ENCODE data around the gene ARF1. TPM values are rescaled to one million over a fixed set of nuclear protein-coding genes. Genes with fewer than 3 reads are reported as not detected.

ARF1 gene
- total RNA-seq, result 100 to 1,000 TPM; 407 to 455 TPM
- 100 to 1,000 TPM; 267 to 347 (median 297) TPM for polyA plus RNA-seq (ENCODE audit: insufficient read length in 6 of 6)
- long read RNA-seq, donor 1, transcript ARF1-213 (5 exons, 1,972 nt), result minor isoform, 6 of 270 reads
- long read RNA-seq, donor 1, transcript ARF1-201 (5 exons, 1,888 nt), result major isoform, 201 of 270 reads
- long read RNA-seq, donor 1, partial matches to known transcripts, result 51 of 270 reads
- long read RNA-seq, donor 1, other reads (novel, unspliced or antisense), result 7 of 270 reads
- long read RNA-seq, donor 2, transcript ARF1-213 (5 exons, 1,972 nt), result minor isoform, 9 of 183 reads
- long read RNA-seq, donor 2, transcript ARF1-201 (5 exons, 1,888 nt), result major isoform, 130 of 183 reads
- long read RNA-seq, donor 2, partial matches to known transcripts, result 42 of 183 reads
- long read RNA-seq, donor 2, other reads (novel, unspliced or antisense), result 0 of 183 reads
- long read RNA-seq, donor 3, transcript ARF1-201 (5 exons, 1,888 nt), result major isoform, 106 of 134 reads
- long read RNA-seq, donor 3, transcript ARF1-213 (5 exons, 1,972 nt), result minor isoform, 5 of 134 reads
- long read RNA-seq, donor 3, partial matches to known transcripts, result 16 of 134 reads
- long read RNA-seq, donor 3, other reads (novel, unspliced or antisense), result 6 of 134 reads
- long read RNA-seq, donor 4, transcript ARF1-201 (5 exons, 1,888 nt), result major isoform, 255 of 290 reads
- long read RNA-seq, donor 4, partial matches to known transcripts, result 9 of 290 reads
- long read RNA-seq, donor 4, other reads (novel, unspliced or antisense), result 16 of 290 reads
- long read RNA-seq, donor 5, transcript ARF1-201 (5 exons, 1,888 nt), result major isoform, 128 of 173 reads
- long read RNA-seq, donor 5, transcript ARF1-213 (5 exons, 1,972 nt), result minor isoform, 9 of 173 reads
- long read RNA-seq, donor 5, partial matches to known transcripts, result 34 of 173 reads
- long read RNA-seq, donor 5, other reads (novel, unspliced or antisense), result 0 of 173 reads
- long read RNA-seq, donor 6, transcript ARF1-201 (5 exons, 1,888 nt), result major isoform, 137 of 151 reads
- long read RNA-seq, donor 6, partial matches to known transcripts, result 10 of 151 reads
- long read RNA-seq, donor 6, other reads (novel, unspliced or antisense), result 0 of 151 reads
- long read RNA-seq, donor 7, transcript ARF1-201 (5 exons, 1,888 nt), result major isoform, 79 of 123 reads
- long read RNA-seq, donor 7, partial matches to known transcripts, result 39 of 123 reads
- long read RNA-seq, donor 7, other reads (novel, unspliced or antisense), result 0 of 123 reads
- long read RNA-seq, donor 8, transcript ARF1-201 (5 exons, 1,888 nt), result major isoform, 137 of 207 reads
- long read RNA-seq, donor 8, transcript ARF1-213 (5 exons, 1,972 nt), result minor isoform, 6 of 207 reads
- long read RNA-seq, donor 8, partial matches to known transcripts, result 64 of 207 reads
- long read RNA-seq, donor 8, other reads (novel, unspliced or antisense), result 0 of 207 reads
- long read RNA-seq, donor 9, partial matches to known transcripts, result 0 of 1 reads
- long read RNA-seq, donor 9, other reads (novel, unspliced or antisense), result 0 of 1 reads
- long read RNA-seq, donor 10, transcript ARF1-213 (5 exons, 1,972 nt), result minor isoform, 5 of 341 reads
- long read RNA-seq, donor 10, transcript ARF1-201 (5 exons, 1,888 nt), result major isoform, 299 of 341 reads
- long read RNA-seq, donor 10, partial matches to known transcripts, result 21 of 341 reads
- long read RNA-seq, donor 10, other reads (novel, unspliced or antisense), result 13 of 341 reads
- long read RNA-seq, donor 11, transcript ARF1-201 (5 exons, 1,888 nt), result major isoform, 156 of 179 reads
- long read RNA-seq, donor 11, transcript ARF1-213 (5 exons, 1,972 nt), result minor isoform, 6 of 179 reads
- long read RNA-seq, donor 11, partial matches to known transcripts, result 17 of 179 reads
- long read RNA-seq, donor 11, other reads (novel, unspliced or antisense), result 0 of 179 reads
- long read RNA-seq, donor 12, transcript ARF1-213 (5 exons, 1,972 nt), result minor isoform, 13 of 174 reads
- long read RNA-seq, donor 12, transcript ARF1-201 (5 exons, 1,888 nt), result major isoform, 136 of 174 reads
- long read RNA-seq, donor 12, partial matches to known transcripts, result 24 of 174 reads
- long read RNA-seq, donor 12, other reads (novel, unspliced or antisense), result 0 of 174 reads

GRCh38 chr1:228082214-228082917 is at the start of gene ARF1:
Gene ARF1, plus strand, starts transcription at chr1:228082708. Its CDS starts 14,407 bp downstream, at chr1:228097115.
- Histone ChIP-seq H3K27me3 (no peaks in the 10 kb centered on the region), H3K36me3 (no peaks in the 10 kb centered on the region), H3K9me3 (no peaks in the 10 kb centered on the region), H3K4me1 (peaks cover 41 to 52% of the 10 kb centered on the region in 2 donors), H3K4me3 (peak within 1 kb of the TSS; percentile 98 to 99), H3K27ac (peak within 1 kb of the TSS; percentile 99)
- DNase-seq (peak; percentile 93 to 98 (median 96)), ATAC-seq (peak; percentile 93)
- TF ChIP-seq CTCF (IDR thresholded peaks at IDR 0.05), result peak in 1 of 2 donors; percentile 22
- intact Hi-C loops (cut with DNase I), result no loop called here

- intact Hi-C loops (cut with DNase I), result no loop called here
- Histone ChIP-seq H3K27ac (no peak overlapping the region), H3K9me3 (peaks cover 0 to 5% of the 10 kb centered on the region in 2 donors), H3K4me3 (no peak overlapping the region), H3K27me3 (peaks cover 0 to 51% of the 10 kb centered on the region in 2 donors), H3K36me3 (no peaks in the 10 kb centered on the region), H3K4me1 (peaks cover 0 to 9% of the 10 kb centered on the region in 2 donors)
- no peak for DNase-seq
- no peak for TF ChIP-seq CTCF (IDR thresholded peaks at IDR 0.05)
- ATAC-seq, result no peak
These were observed 49.1 kb upstream of the ARF1 start for GRCh38 chr1:228033376-228033775.

- Histone ChIP-seq H3K4me1 (peaks cover 0 to 9% of the 10 kb centered on the region in 2 donors), H3K27me3 (peaks cover 0 to 59% of the 10 kb centered on the region in 2 donors), H3K36me3 (no peaks in the 10 kb centered on the region), H3K4me3 (no peak overlapping the region), H3K27ac (no peak overlapping the region), H3K9me3 (peaks cover 0 to 5% of the 10 kb centered on the region in 2 donors)
- ATAC-seq, result no peak
- DNase-seq, result peak in 1 of 4 donors; percentile 18
- intact Hi-C loops (cut with DNase I), result no loop called here
- no peak for TF ChIP-seq CTCF (IDR thresholded peaks at IDR 0.05)
These were observed 47.3 kb upstream of the ARF1 start for GRCh38 chr1:228034954-228035837.
